RWPE2 (cell line): Measurements from ENCODE around the gene AIP.

Experiments
- ATAC-seq: fragments of 200-7000 bp; cut with Tn5 transposase; 3 replicates; pipeline ENCODE4 v1.9.1; 2021; ENCODE audit warnings: low read depth
- DNase-seq: peaks from one replicate; pipeline ENCODE4 v3.0.0-alpha.2; 2020; ENCODE audit warnings: low spot score
- H3K27ac ChIP-seq: fragments of 450-650 bp; 2 replicates; pipeline ENCODE4 v1.5.1; 2017; ENCODE audit warnings: mild to moderate bottlenecking; ENCODE audit not compliant: poor library complexity, severe bottlenecking
- H3K27me3 ChIP-seq: fragments of 250-450 bp; sonication (Bioruptor Pico); 2 replicates; pipeline ENCODE4 v1.5.1; 2021; ENCODE audit warnings: mild to moderate bottlenecking, moderate library complexity; ENCODE audit not compliant: insufficient read depth, poor library complexity, severe bottlenecking
- H3K36me3 ChIP-seq: fragments of 250-450 bp; sonication (Bioruptor Pico); 2 replicates; pipeline ENCODE4 v1.5.1; 2020; ENCODE audit warnings: low read depth, mild to moderate bottlenecking, moderate library complexity
- H3K4me1 ChIP-seq: fragments of 250-450 bp; sonication (Bioruptor Pico); 2 replicates; pipeline ENCODE4 v1.5.1; 2021; ENCODE audit warnings: mild to moderate bottlenecking, moderate library complexity; ENCODE audit not compliant: insufficient read depth, poor library complexity, severe bottlenecking
- H3K4me3 ChIP-seq: fragments of 250-450 bp; sonication (Bioruptor Pico); 2 replicates; pipeline ENCODE4 v1.5.1; 2021; ENCODE audit warnings: mild to moderate bottlenecking, moderate library complexity; ENCODE audit not compliant: severe bottlenecking
- H3K9me3 ChIP-seq: fragments of 250-450 bp; sonication (Bioruptor Pico); 2 replicates; pipeline ENCODE4 v1.5.1; 2021; ENCODE audit warnings: mild to moderate bottlenecking, moderate library complexity; ENCODE audit not compliant: severe bottlenecking
- CTCF ChIP-seq: fragments of 450-650 bp; IDR thresholded peaks from one replicate; pipeline ENCODE4 v1.5.1; 2017; ENCODE audit warnings: mild to moderate bottlenecking, moderate library complexity; ENCODE audit not compliant: poor library complexity, severe bottlenecking

AIP gene

GRCh38 chr11:67441731-67442351 lies 41.0 kb upstream of the AIP start:
- no peak overlapping the region for H3K4me3 ChIP-seq
- peak; percentile 57 for DNase-seq

GRCh38 chr11:67442504-67443404 lies 40.1 kb upstream of the AIP start:
- ATAC-seq = peak; percentile 13
- H3K27ac ChIP-seq = peak overlapping the region; percentile 66
- H3K36me3 ChIP-seq = peaks cover 12% of the 10 kb centered on the region
- no peak for TF ChIP-seq CTCF
- H3K9me3 ChIP-seq = no peaks in the 10 kb centered on the region
- no peaks in the 10 kb centered on the region for H3K27me3 ChIP-seq
- H3K4me1 ChIP-seq = no peaks in the 10 kb centered on the region
- H3K4me3 ChIP-seq = peak overlapping the region; percentile 57
- DNase-seq = peak; percentile 57

More at GRCh38 chr11:67441731-67442351, 41.0 kb upstream of the AIP start:
- H3K4me1 ChIP-seq = no peaks in the 10 kb centered on the region
- no peak overlapping the region for H3K27ac ChIP-seq
- no peaks in the 10 kb centered on the region for H3K9me3 ChIP-seq
- TF ChIP-seq CTCF = no peak
- H3K36me3 ChIP-seq = peaks cover 15% of the 10 kb centered on the region
- H3K27me3 ChIP-seq = no peaks in the 10 kb centered on the region
- ATAC-seq = no peak

- Histone ChIP-seq H3K4me1 (no peaks in the 10 kb centered on the region), H3K27me3 (no peaks in the 10 kb centered on the region), H3K27ac (no peak overlapping the region), H3K4me3 (no peak overlapping the region), H3K9me3 (no peaks in the 10 kb centered on the region), H3K36me3 (peaks cover 11% of the 10 kb centered on the region)
- DNase-seq (no peak), ATAC-seq (no peak)
- no peak for TF ChIP-seq CTCF
Observed at GRCh38 chr11:67445515-67445914, 37.3 kb upstream of the AIP start.

GRCh38 chr11:67448220-67448609 lies 34.6 kb upstream of the AIP start:
- Histone ChIP-seq H3K4me1 (no peaks in the 10 kb centered on the region), H3K4me3 (no peak overlapping the region), H3K27ac (no peak overlapping the region), H3K9me3 (no peaks in the 10 kb centered on the region), H3K36me3 (no peaks in the 10 kb centered on the region), H3K27me3 (no peaks in the 10 kb centered on the region)
- ATAC-seq (no peak), DNase-seq (no peak)
- TF ChIP-seq CTCF = no peak
